Esophagus squamous epithelium (tissue), 4 donors: ENCODE results near the gene IL1RAPL2.

Experiments used
- POLR2A ChIP-seq, 4 donors: fragments of 450-650 bp; IDR thresholded peaks; one replicate each; pipeline ENCODE4 v1.6.1; 2017; ENCODE audit warnings: antibody characterized with exemption in 4 of 4, mild to moderate bottlenecking in 4 of 4, moderate library complexity in 3 of 4
- TF ChIP-seq, protein P1 (sequence below), 6 experiments: fragments of 450-650 bp in 4 of 6; fragments of 200-600 bp in 2 of 6; sonication (generic) in 2 of 6; IDR thresholded peaks; one replicate each; pipeline ENCODE4 v1.5.1; 2016 to 2019; ENCODE audit warnings: antibody characterized with exemption in 6 of 6, mild to moderate bottlenecking in 4 of 6, moderate library complexity in 4 of 6

GRCh38 chrX:105241056-105241455 is 675.1 kb downstream of the IL1RAPL2 start:
- TF ChIP-seq POLR2A (IDR thresholded peaks at IDR 0.05) = no peak
- TF ChIP-seq, protein P1, sequence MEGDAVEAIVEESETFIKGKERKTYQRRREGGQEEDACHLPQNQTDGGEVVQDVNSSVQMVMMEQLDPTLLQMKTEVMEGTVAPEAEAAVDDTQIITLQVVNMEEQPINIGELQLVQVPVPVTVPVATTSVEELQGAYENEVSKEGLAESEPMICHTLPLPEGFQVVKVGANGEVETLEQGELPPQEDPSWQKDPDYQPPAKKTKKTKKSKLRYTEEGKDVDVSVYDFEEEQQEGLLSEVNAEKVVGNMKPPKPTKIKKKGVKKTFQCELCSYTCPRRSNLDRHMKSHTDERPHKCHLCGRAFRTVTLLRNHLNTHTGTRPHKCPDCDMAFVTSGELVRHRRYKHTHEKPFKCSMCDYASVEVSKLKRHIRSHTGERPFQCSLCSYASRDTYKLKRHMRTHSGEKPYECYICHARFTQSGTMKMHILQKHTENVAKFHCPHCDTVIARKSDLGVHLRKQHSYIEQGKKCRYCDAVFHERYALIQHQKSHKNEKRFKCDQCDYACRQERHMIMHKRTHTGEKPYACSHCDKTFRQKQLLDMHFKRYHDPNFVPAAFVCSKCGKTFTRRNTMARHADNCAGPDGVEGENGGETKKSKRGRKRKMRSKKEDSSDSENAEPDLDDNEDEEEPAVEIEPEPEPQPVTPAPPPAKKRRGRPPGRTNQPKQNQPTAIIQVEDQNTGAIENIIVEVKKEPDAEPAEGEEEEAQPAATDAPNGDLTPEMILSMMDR (IDR thresholded peaks at IDR 0.05) = no peak
